Measurements from ENCODE around the gene ANXA4. TPM values are rescaled to one million over a fixed set of nuclear protein-coding genes. Genes with fewer than 3 reads are reported as not detected.

ANXA4 gene
- polyA plus RNA-seq, 2 of the 4 experiments (the other 2 are of a cell fraction): 341 to 554 TPM

- TF ChIP-seq ELK1 (IDR thresholded peaks at IDR 0.05; ENCODE audit: low read depth, low read length): no peak
- TF ChIP-seq KDM1A (IDR thresholded peaks at IDR 0.05; ENCODE audit: low read depth): no peak
- TF ChIP-seq TP53 (CRISPR knock-in tag; IDR thresholded peaks at IDR 0.05): no peak
- no peak for TF ChIP-seq ZC3H11A (IDR thresholded peaks at IDR 0.05)
- TF ChIP-seq CHD2 (IDR thresholded peaks at IDR 0.05; ENCODE audit: low read length, partially characterized antibody): no peak
These were observed 105.3 kb downstream of the ANXA4 start (continued) for GRCh38 chr2:69847068-69847828.

GRCh38 chr2:69848186-69848790 is 106.4 kb downstream of the ANXA4 start:
- WGBS (ENCODE audit: missing lambda C conversion rate): 89% methylated on average over 7 of the region's 7 CpGs
- CTCF ChIA-PET: interaction anchor here (1.3 to 1.6 kb wide), 3 partner anchors 28 to 282 kb away, joined by 3 to 6 read pairs (median 3); no protein-coding TSS in a partner anchor
- Histone ChIP-seq H3K4me1 (peaks cover 7% of the 10 kb centered on the region; the same call in 2 of the 3 replicates), H3K4me3 (no peak overlapping the region), H3K9me3 (no peaks in the 10 kb centered on the region), H3K27ac (no peak overlapping the region), H3K4me2 (no peak overlapping the region)
- POLR2A ChIA-PET: interaction anchor here (1.0 kb wide), 1 partner anchor 66 kb away, joined by 3 read pairs; the partner anchor contains the start of gene MXD1
- ATAC-seq: no peak
- no peak for DNase-seq (ENCODE audit: low read depth in 1 of 2, low spot score in 1 of 2)
- no peak for FAIRE-seq
- no peak for TF ChIP-seq HOXB5 (CRISPR knock-in tag; IDR thresholded peaks at IDR 0.05)
- TF ChIP-seq ZNF302 (CRISPR knock-in tag; IDR thresholded peaks at IDR 0.05): no peak
- TF ChIP-seq TP53 (CRISPR knock-in tag; IDR thresholded peaks at IDR 0.05): no peak
- TF ChIP-seq HDAC2 (IDR thresholded peaks at IDR 0.05): no peak
- no peak for TF ChIP-seq BHLHE40 (IDR thresholded peaks at IDR 0.05; ENCODE audit: low read depth, low read length)
- no peak for TF ChIP-seq SREBF2 (IDR thresholded peaks at IDR 0.05)
- no peak for TF ChIP-seq ESRRA (IDR thresholded peaks at IDR 0.05; ENCODE audit: borderline replicate concordance, low read length)
- TF ChIP-seq ZC3H11A (IDR thresholded peaks at IDR 0.05): no peak
- TF ChIP-seq MAFK (IDR thresholded peaks at IDR 0.05; ENCODE audit: partially characterized antibody): no peak
- no peak for TF ChIP-seq FOSL2 (IDR thresholded peaks at IDR 0.05)
- no peak for TF ChIP-seq FOSL2 (CRISPR knock-in tag; IDR thresholded peaks at IDR 0.05)
- no peak for TF ChIP-seq ZFP36 (IDR thresholded peaks at IDR 0.05; ENCODE audit: borderline replicate concordance, partially characterized antibody)
- no peak for TF ChIP-seq POLR2A (IDR thresholded peaks at IDR 0.05; ENCODE audit: low read length)
- TF ChIP-seq CEBPB (IDR thresholded peaks at IDR 0.05): no peak
- TF ChIP-seq RAD21 (conservative IDR thresholded peaks at IDR 0.05 in 1 of 2, IDR thresholded peaks at IDR 0.05 in 1 of 2): no peak

- FAIRE-seq: no peak
- no peak for TF ChIP-seq BHLHE40 (IDR thresholded peaks at IDR 0.05; ENCODE audit: low read depth, low read length)
- TF ChIP-seq RARB (CRISPR knock-in tag; IDR thresholded peaks at IDR 0.05): no peak
- TF ChIP-seq RCOR1 (IDR thresholded peaks at IDR 0.05; ENCODE audit: low read depth, low read length): no peak
- TF ChIP-seq JUNB (IDR thresholded peaks at IDR 0.05): no peak
- no peak for TF ChIP-seq TP53 (CRISPR knock-in tag; IDR thresholded peaks at IDR 0.05)
- TF ChIP-seq REST (IDR thresholded peaks at IDR 0.05): no peak
- no peak for TF ChIP-seq HMGXB4 (CRISPR knock-in tag; IDR thresholded peaks at IDR 0.05; ENCODE audit: borderline replicate concordance)
- TF ChIP-seq CTCF (IDR thresholded peaks at IDR 0.05): no peak
- no peak for TF ChIP-seq HEYL (CRISPR knock-in tag; IDR thresholded peaks at IDR 0.05)
- TF ChIP-seq MAZ (IDR thresholded peaks at IDR 0.05; ENCODE audit: borderline replicate concordance, low read depth, low read length): no peak
- TF ChIP-seq SREBF2 (IDR thresholded peaks at IDR 0.05): no peak
These were observed 116.3 kb downstream of the ANXA4 start for GRCh38 chr2:69858261-69858660.

More at GRCh38 chr2:69858261-69858660, 116.3 kb downstream of the ANXA4 start:
- no peaks in the 10 kb centered on the region for H3K9me3 ChIP-seq
- no peak overlapping the region for H3K4me3 ChIP-seq
- no peak for DNase-seq (ENCODE audit: low read depth in 1 of 2, low spot score in 1 of 2)
- POLR2A ChIA-PET: no interaction called here
- no peak overlapping the region for H3K27ac ChIP-seq
- 98% methylated on average over 2 of the region's 2 CpGs for WGBS (ENCODE audit: missing lambda C conversion rate)
- ATAC-seq: no peak
- no peaks in the 10 kb centered on the region for H3K4me1 ChIP-seq
- H3K4me2 ChIP-seq: no peak overlapping the region
- CTCF ChIA-PET: interaction anchor here (0.9 to 1.8 kb wide), 4 partner anchors 8 to 134 kb away, joined by 3 to 6 read pairs (median 4); no protein-coding TSS in a partner anchor

All from A549 (cell line).